ENCODE results near the gene LRRC42.

The LRRC42 gene

GRCh38 chr1:53945433-53946251 is 508 bp upstream of the LRRC42 start, which contains the start of gene IFT25:
IFT25 (minus strand) TSS chr1:53945699; CDS start chr1:53940082, 5,617 bp downstream.
- H3K79me2 ChIP-seq (ENCODE audit: insufficient read depth, low read depth) = peaks cover 34% of the 10 kb centered on the region; the same call in 1 of the 2 replicates
- peak within 1 kb of the TSS; percentile 94 for H2AFZ ChIP-seq (ENCODE audit: low read depth)
- H3K27ac ChIP-seq = peak within 1 kb of the TSS; percentile 39
- TF ChIP-seq CTCF (conservative IDR thresholded peaks at IDR 0.05; ENCODE audit: low read depth, low read length) = no peak
- H3K36me3 ChIP-seq (ENCODE audit: insufficient read depth) = no peaks in the 10 kb centered on the region
- H3K4me1 ChIP-seq (ENCODE audit: low read depth, poor library complexity, severe bottlenecking) = peaks cover 25% of the 10 kb centered on the region
- peak within 1 kb of the TSS; percentile 93 for H3K4me2 ChIP-seq
- peak within 1 kb of the TSS; percentile 93 for H3K4me3 ChIP-seq (IDR thresholded peaks at IDR 0.05; ENCODE audit: insufficient read depth, low read depth, low read length)
- no peaks in the 10 kb centered on the region for H4K20me1 ChIP-seq (ENCODE audit: insufficient read depth)
- H3K9ac ChIP-seq = peak within 1 kb of the TSS; percentile 51
- no peaks in the 10 kb centered on the region for H3K27me3 ChIP-seq (ENCODE audit: insufficient read depth, low read depth)

GRCh38 chr1:53947172-53947907 is 1.2 kb downstream of the LRRC42 start:
- Histone ChIP-seq H3K36me3 (ENCODE audit: insufficient read depth) (no peaks in the 10 kb centered on the region), H3K27me3 (ENCODE audit: insufficient read depth, low read depth) (no peaks in the 10 kb centered on the region), H3K4me3 (IDR thresholded peaks at IDR 0.05; ENCODE audit: insufficient read depth, low read depth, low read length) (no peak overlapping the region), H3K4me1 (ENCODE audit: low read depth, poor library complexity, severe bottlenecking) (peaks cover 25% of the 10 kb centered on the region), H4K20me1 (ENCODE audit: insufficient read depth) (no peaks in the 10 kb centered on the region), H3K27ac (no peak overlapping the region), H3K4me2 (peak overlapping the region; percentile 75), H3K9ac (peak overlapping the region; percentile 51; the same call in 1 of the 2 replicates), H2AFZ (ENCODE audit: low read depth) (no peak overlapping the region), H3K79me2 (ENCODE audit: insufficient read depth, low read depth) (peaks cover 34% of the 10 kb centered on the region; the same call in 1 of the 2 replicates)
- TF ChIP-seq CTCF (conservative IDR thresholded peaks at IDR 0.05; ENCODE audit: low read depth, low read length) = no peak

- Histone ChIP-seq H3K36me3 (ENCODE audit: insufficient read depth) (no peaks in the 10 kb centered on the region), H3K27ac (no peak overlapping the region), H3K27me3 (ENCODE audit: insufficient read depth, low read depth) (no peaks in the 10 kb centered on the region), H3K4me2 (no peak overlapping the region; the same call in 1 of the 2 replicates), H3K79me2 (ENCODE audit: insufficient read depth, low read depth) (peaks cover 34% of the 10 kb centered on the region; the same call in 1 of the 2 replicates), H3K4me3 (IDR thresholded peaks at IDR 0.05; ENCODE audit: insufficient read depth, low read depth, low read length) (no peak overlapping the region), H2AFZ (ENCODE audit: low read depth) (no peak overlapping the region), H3K4me1 (ENCODE audit: low read depth, poor library complexity, severe bottlenecking) (peaks cover 25% of the 10 kb centered on the region), H4K20me1 (ENCODE audit: insufficient read depth) (no peaks in the 10 kb centered on the region), H3K9ac (no peak overlapping the region)
- no peak for TF ChIP-seq CTCF (conservative IDR thresholded peaks at IDR 0.05; ENCODE audit: low read depth, low read length)
Observed at GRCh38 chr1:53948291-53948690, 2.1 kb downstream of the LRRC42 start.

GRCh38 chr1:53949023-53949990 is 3.2 kb downstream of the LRRC42 start:
- Histone ChIP-seq H3K4me3 (IDR thresholded peaks at IDR 0.05; ENCODE audit: insufficient read depth, low read depth, low read length) (no peak overlapping the region), H2AFZ (ENCODE audit: low read depth) (no peak overlapping the region), H3K4me1 (ENCODE audit: low read depth, poor library complexity, severe bottlenecking) (peaks cover 23% of the 10 kb centered on the region), H3K36me3 (ENCODE audit: insufficient read depth) (peaks cover 4% of the 10 kb centered on the region; the same call in 1 of the 2 replicates), H3K4me2 (no peak overlapping the region), H3K27ac (no peak overlapping the region), H3K79me2 (ENCODE audit: insufficient read depth, low read depth) (peaks cover 26% of the 10 kb centered on the region; the same call in 1 of the 2 replicates), H3K27me3 (ENCODE audit: insufficient read depth, low read depth) (no peaks in the 10 kb centered on the region), H3K9ac (no peak overlapping the region), H4K20me1 (ENCODE audit: insufficient read depth) (no peaks in the 10 kb centered on the region)
- peak; percentile 83 for TF ChIP-seq CTCF (conservative IDR thresholded peaks at IDR 0.05; ENCODE audit: low read depth, low read length)
